Transverse colon (tissue), 3 donors: Measurements from ENCODE around the gene NKX1-1.

Source experiments
- EP300 ChIP-seq: sonication (generic); formaldehyde crosslinking; IDR thresholded peaks from one replicate; pipeline ENCODE4 v1.6.1; 2017; ENCODE audit warnings: antibody characterized with exemption, low read depth
- TF ChIP-seq, protein P1 (sequence below), 5 experiments: fragments of 200-600 bp in 3 of 5; fragments of 450-650 bp in 2 of 5; sonication (generic) in 3 of 5; IDR thresholded peaks; 1 replicate in 2 of 5; 2 replicates in 3 of 5; pipeline ENCODE4 v1.5.1; 2016 to 2017; ENCODE audit warnings: antibody characterized with exemption in 5 of 5, inconsistent platforms in 3 of 5, mild to moderate bottlenecking in 2 of 5, moderate library complexity in 1 of 5

DNA sequence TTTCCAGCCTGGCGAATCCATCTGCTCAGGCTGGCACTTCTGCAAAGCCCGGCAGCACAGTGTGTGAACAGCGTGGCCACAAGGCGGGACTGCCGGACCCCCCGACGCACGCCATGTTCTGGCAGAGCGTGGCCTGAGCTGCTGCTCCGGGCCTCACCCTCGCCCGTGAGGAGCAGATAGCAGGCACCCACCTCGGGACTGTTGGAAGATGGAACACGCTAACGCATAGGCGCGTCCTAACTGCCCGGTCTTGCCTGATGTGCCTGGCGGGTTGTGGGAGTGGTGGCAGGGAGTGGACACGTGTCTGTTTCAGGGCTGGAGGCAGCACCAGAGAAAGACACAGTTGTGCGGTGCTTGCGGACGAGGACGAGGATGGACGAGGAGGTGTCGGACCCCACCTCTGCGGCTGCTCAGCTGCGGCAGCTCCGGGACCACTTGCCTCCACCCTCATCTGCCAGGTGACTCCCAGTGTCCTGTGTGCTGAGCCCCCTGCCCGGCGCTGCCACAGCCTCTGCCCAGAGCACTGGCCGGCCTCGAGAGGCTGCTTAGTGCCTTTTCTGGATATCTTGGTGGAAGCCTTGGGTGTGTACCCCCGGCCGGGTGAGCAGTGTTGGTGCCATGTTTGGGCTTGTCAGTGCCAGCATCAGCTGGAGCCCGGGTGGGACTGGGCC, 31.1 kb downstream of the NKX1-1 start:
- no peak for TF ChIP-seq EP300
- TF ChIP-seq, protein P1, sequence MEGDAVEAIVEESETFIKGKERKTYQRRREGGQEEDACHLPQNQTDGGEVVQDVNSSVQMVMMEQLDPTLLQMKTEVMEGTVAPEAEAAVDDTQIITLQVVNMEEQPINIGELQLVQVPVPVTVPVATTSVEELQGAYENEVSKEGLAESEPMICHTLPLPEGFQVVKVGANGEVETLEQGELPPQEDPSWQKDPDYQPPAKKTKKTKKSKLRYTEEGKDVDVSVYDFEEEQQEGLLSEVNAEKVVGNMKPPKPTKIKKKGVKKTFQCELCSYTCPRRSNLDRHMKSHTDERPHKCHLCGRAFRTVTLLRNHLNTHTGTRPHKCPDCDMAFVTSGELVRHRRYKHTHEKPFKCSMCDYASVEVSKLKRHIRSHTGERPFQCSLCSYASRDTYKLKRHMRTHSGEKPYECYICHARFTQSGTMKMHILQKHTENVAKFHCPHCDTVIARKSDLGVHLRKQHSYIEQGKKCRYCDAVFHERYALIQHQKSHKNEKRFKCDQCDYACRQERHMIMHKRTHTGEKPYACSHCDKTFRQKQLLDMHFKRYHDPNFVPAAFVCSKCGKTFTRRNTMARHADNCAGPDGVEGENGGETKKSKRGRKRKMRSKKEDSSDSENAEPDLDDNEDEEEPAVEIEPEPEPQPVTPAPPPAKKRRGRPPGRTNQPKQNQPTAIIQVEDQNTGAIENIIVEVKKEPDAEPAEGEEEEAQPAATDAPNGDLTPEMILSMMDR (IDR thresholded peaks at IDR 0.05): no peak
